B cell (primary cell): ENCODE data around the gene ADSS1. TPM values are rescaled to one million over a fixed set of nuclear protein-coding genes. Genes with fewer than 3 reads are reported as not detected.

Experiments
- ATAC-seq: fragments of 200-7000 bp; cut with Tn5 transposase; one replicate; pipeline ENCODE4 v1.10.0; 2021; ENCODE audit warnings: low read depth, mild to moderate bottlenecking, moderate number of reproducible peaks, moderate library complexity
- CTCF ChIA-PET: fragments of 350-600 bp; sonication (Branson Sonifier 250); formaldehyde crosslinking; loops from one replicate; lab custom pipeline; 2021; ENCODE audit warnings: antibody characterized with exemption, inconsistent platforms; lab: Charles Lee
- POLR2A ChIA-PET: fragments of 350-600 bp; sonication (Branson Sonifier 250); formaldehyde crosslinking; loops from one replicate; lab custom pipeline; 2021; ENCODE audit warnings: antibody characterized with exemption; lab: Charles Lee
- DNase-seq: peaks from one replicate; pipeline ENCODE4 v3.0.0; 2013
- H2AFZ ChIP-seq: 2 replicates; pipeline ENCODE4 v1.6.1; 2012; ENCODE audit warnings: mild to moderate bottlenecking, low read depth, low read length; ENCODE audit not compliant: insufficient read depth, poor library complexity, severe bottlenecking
- H3K27ac ChIP-seq, 2 donors: 1 replicate in 1 of 2; 2 replicates in 1 of 2; pipeline ENCODE4 v1.5.1; 2012 to 2013; ENCODE audit warnings: low read length in 2 of 2, mild to moderate bottlenecking in 2 of 2, moderate library complexity in 1 of 2
- H3K27me3 ChIP-seq, 4 experiments: fragments of 200-600 bp in 1 of 4; sonication (generic) in 1 of 4; replicated peaks in 1 of 4; 1 replicate in 2 of 4; 2 replicates in 2 of 4; pipeline versions ENCODE4 v1.6.1 to v1.7.0; 2013 to 2016; ENCODE audit warnings: low read length in 3 of 4, mild to moderate bottlenecking in 2 of 4, mixed read lengths in 1 of 4, moderate library complexity in 1 of 4; ENCODE audit not compliant: insufficient read depth in 4 of 4, control insufficient read depth in 3 of 4; ENCODE audit errors: control extremely low read depth in 1 of 4
- H3K36me3 ChIP-seq, 2 experiments: replicated peaks in 1 of 2; 1 replicate in 1 of 2; 2 replicates in 1 of 2; pipeline versions ENCODE4 v1.6.1 to v1.7.1; 2013; ENCODE audit warnings: low read length in 1 of 2; ENCODE audit not compliant: insufficient read depth in 2 of 2, control insufficient read depth in 1 of 2; ENCODE audit errors: control extremely low read depth in 1 of 2, extremely low read depth in 1 of 2
- H3K4me1 ChIP-seq, 2 donors: fragments of 200-600 bp in 1 of 2; sonication (generic) in 1 of 2; 1 replicate in 1 of 2; 2 replicates in 1 of 2; pipeline versions ENCODE4 v1.5.1 to v1.6.1; 2013 to 2017; ENCODE audit warnings: low read length in 2 of 2; ENCODE audit not compliant: control insufficient read depth in 2 of 2, insufficient read depth in 2 of 2
- H3K4me2 ChIP-seq: replicated peaks from 2 replicates; pipeline ENCODE3; 2012; ENCODE audit warnings: mild to moderate bottlenecking, low read depth, low read length; ENCODE audit not compliant: poor library complexity, severe bottlenecking
- H3K4me3 ChIP-seq, 5 experiments: fragments of 200-600 bp in 1 of 5; sonication (generic) in 1 of 5; 1 replicate in 3 of 5; 2 replicates in 2 of 5; pipeline versions ENCODE4 v1.5.1 to v1.7.0; 2011 to 2016; ENCODE audit warnings: low read length in 4 of 5, mild to moderate bottlenecking in 4 of 5, low read depth in 2 of 5, control low read depth in 1 of 5, moderate library complexity in 1 of 5; ENCODE audit not compliant: insufficient read depth in 1 of 5; ENCODE audit errors: control extremely low read depth in 1 of 5, extremely low read depth in 1 of 5
- H3K79me2 ChIP-seq: fragments of 200-600 bp; sonication (generic); one replicate; pipeline ENCODE4 v1.6.0; 2016; ENCODE audit warnings: low read length; ENCODE audit not compliant: control insufficient read depth, insufficient read depth
- H3K9ac ChIP-seq: fragments of 200-600 bp; sonication (generic); 2 replicates; pipeline ENCODE4 v1.6.1; 2017; ENCODE audit warnings: mild to moderate bottlenecking, low read length, moderate library complexity
- H3K9me3 ChIP-seq, 3 donors: one replicate each; pipeline versions ENCODE4 v1.6.1 to v1.7.1; 2013; ENCODE audit warnings: low read length in 2 of 3; ENCODE audit not compliant: control insufficient read depth in 2 of 3, insufficient read depth in 1 of 3; ENCODE audit errors: control extremely low read depth in 1 of 3
- H4K20me1 ChIP-seq: 2 replicates; pipeline ENCODE4 v1.6.0; 2012; ENCODE audit warnings: mild to moderate bottlenecking, low read length; ENCODE audit not compliant: insufficient read depth, control insufficient read depth, poor library complexity, severe bottlenecking
- H3K27ac Mint-ChIP-seq: one replicate; pipeline ENCODE4 v1.8.0; 2021; ENCODE audit warnings: mixed read lengths
- H3K27me3 Mint-ChIP-seq: one replicate; pipeline ENCODE4 v1.8.0; 2021; ENCODE audit warnings: mixed read lengths
- H3K4me1 Mint-ChIP-seq: one replicate; pipeline ENCODE4 v1.8.0; 2021; ENCODE audit warnings: mixed read lengths
- H3K4me3 Mint-ChIP-seq: one replicate; pipeline ENCODE4 v1.8.0; 2021; ENCODE audit warnings: mixed read lengths
- H3K9me3 Mint-ChIP-seq: one replicate; pipeline ENCODE4 v1.8.0; 2022; ENCODE audit warnings: mixed read lengths; ENCODE audit not compliant: insufficient read depth
- CTCF ChIP-seq: fragments of 200-600 bp; IDR thresholded peaks from one replicate; pipeline ENCODE4 v1.8.0; 2022; ENCODE audit warnings: antibody characterized with exemption, mild to moderate bottlenecking
- EZH2 ChIP-seq: IDR thresholded peaks from 2 replicates; pipeline ENCODE4 v1.6.1; 2012; ENCODE audit warnings: borderline replicate concordance, low read depth, mild to moderate bottlenecking, moderate library complexity, low read length; ENCODE audit not compliant: insufficient read depth, poor library complexity, severe bottlenecking
- WGBS: methylation state at CpG from one replicate; pipeline ENCODE4 v1.1.5; 2013; ENCODE audit warnings: missing lambda C conversion rate; ENCODE audit not compliant: insufficient coverage; 5-methylcytosine and 5-hydroxymethylcytosine counted together
- intact Hi-C: fragments of 100-400 bp; cut with micrococcal nuclease; formaldehyde crosslinking; loops from one replicate; pipeline ENCODE4 v1.10.0; 2022
- polyA plus RNA-seq: library from polyadenylated mRNA; depleted of rRNA; stranded (reverse); fragments of >200 nt; gene quantifications from 2 replicates; pipeline ENCODE4 v1.2.3, GENCODE V29; 2012
- total RNA-seq, 2 donors: library from RNA; stranded (reverse); fragments of 120-200 nt in 1 of 2; gene quantifications; 1 replicate in 1 of 2; 2 replicates in 1 of 2; pipeline versions ENCODE4 v1.2.3 to v1.2.4, GENCODE V29; 2013 to 2022

Gene ADSS1
- total and polyA plus RNA-seq, 2 donors (not counting 1 experiment from before 2014, with no cell fraction given) = 0.33 to 1.7 TPM

DNA sequence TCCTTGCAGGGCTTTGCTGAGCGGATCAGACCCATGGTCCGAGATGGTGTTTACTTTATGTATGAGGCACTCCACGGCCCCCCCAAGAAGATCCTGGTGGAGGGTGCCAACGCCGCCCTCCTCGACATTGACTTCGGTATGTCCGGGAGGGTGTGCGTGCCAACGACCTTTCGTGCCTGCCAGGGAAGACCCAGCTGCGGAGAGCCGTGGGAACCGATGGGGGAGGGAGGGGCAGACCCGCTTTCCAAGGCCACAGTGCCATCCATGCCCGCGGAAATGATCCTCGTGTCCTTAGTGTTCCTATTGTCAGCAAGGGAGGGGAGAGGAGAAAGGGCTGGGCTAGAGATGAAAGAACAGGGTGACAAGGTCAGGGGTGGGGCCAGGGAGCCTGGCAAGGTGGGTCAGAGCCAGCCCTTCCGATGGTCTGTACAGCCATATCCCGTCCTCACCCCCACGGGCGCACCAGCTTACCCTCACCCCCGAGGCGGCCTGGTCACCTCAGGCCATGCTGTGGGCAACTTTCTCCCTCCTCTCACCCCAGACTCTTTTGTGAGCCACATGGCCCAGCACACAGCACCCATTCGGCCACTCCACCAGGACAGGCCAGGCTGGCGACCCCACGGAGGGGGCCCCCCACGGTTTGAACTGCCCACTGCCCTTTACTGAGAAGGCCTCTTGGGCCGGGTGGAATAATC, 17.2 kb downstream of the ADSS1 start:
- H3K4me1 ChIP-seq = no peaks in the 10 kb centered on the region
- intact Hi-C loops = no loop called here
- no peak overlapping the region for H3K9ac ChIP-seq
- CTCF ChIA-PET = no interaction called here
- no peak overlapping the region for H3K27ac ChIP-seq
- Mint-ChIP-seq H3K27me3 (no peaks in the 10 kb centered on the region), H3K27ac (no peak overlapping the region), H3K4me3 (no peak overlapping the region), H3K9me3 (no peaks in the 10 kb centered on the region), H3K4me1 (no peaks in the 10 kb centered on the region)
- no peak overlapping the region for H3K4me2 ChIP-seq
- no peaks in the 10 kb centered on the region for H4K20me1 ChIP-seq
- POLR2A ChIA-PET = no interaction called here
- TF ChIP-seq EZH2 = no peak
- TF ChIP-seq CTCF = no peak
- no peak for DNase-seq
- 89% methylated on average over 29 of the region's 29 CpGs for WGBS
- H2AFZ ChIP-seq = no peak overlapping the region
- no peak overlapping the region for H3K4me3 ChIP-seq
- H3K36me3 ChIP-seq = no peaks in the 10 kb centered on the region
- H3K79me2 ChIP-seq = no peaks in the 10 kb centered on the region
- no peaks in the 10 kb centered on the region for H3K27me3 ChIP-seq
- no peaks in the 10 kb centered on the region for H3K9me3 ChIP-seq
- no peak for ATAC-seq

DNA sequence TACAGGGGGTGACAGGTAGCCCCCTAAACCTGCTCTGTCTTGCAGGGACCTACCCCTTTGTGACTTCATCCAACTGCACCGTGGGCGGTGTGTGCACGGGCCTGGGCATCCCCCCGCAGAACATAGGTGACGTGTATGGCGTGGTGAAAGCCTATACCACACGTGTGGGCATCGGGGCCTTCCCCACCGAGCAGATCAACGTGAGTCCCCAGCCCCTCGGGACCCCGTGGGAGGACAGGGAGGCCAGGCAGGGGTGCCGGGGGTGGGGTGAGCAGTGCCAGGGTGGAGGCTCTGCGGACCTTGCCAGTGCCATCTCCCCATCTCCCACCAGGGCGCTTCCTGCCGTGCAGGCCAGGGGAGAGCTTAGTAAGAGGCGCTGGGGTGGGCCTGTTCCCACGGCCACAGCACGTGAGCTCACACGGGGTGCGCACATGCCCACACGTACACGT, 17.8 kb downstream of the ADSS1 start:
- no peaks in the 10 kb centered on the region for H3K4me1 Mint-ChIP-seq
- no peak overlapping the region for H3K4me3 Mint-ChIP-seq
- H3K27me3 Mint-ChIP-seq = no peaks in the 10 kb centered on the region
- TF ChIP-seq CTCF = no peak
- H3K36me3 ChIP-seq = no peaks in the 10 kb centered on the region
- no peaks in the 10 kb centered on the region for H3K79me2 ChIP-seq
- no peak overlapping the region for H3K27ac ChIP-seq
- H3K4me3 ChIP-seq = no peak overlapping the region
- DNase-seq = no peak
- no peak overlapping the region for H3K9ac ChIP-seq
- H3K9me3 Mint-ChIP-seq = no peaks in the 10 kb centered on the region
- H3K27me3 ChIP-seq = no peaks in the 10 kb centered on the region
- WGBS = 73% methylated on average over 23 of the region's 23 CpGs
- intact Hi-C loops = no loop called here
- no peak for ATAC-seq
- H3K4me2 ChIP-seq = no peak overlapping the region
- no peaks in the 10 kb centered on the region for H3K4me1 ChIP-seq
- no peak overlapping the region for H3K27ac Mint-ChIP-seq
- no peaks in the 10 kb centered on the region for H3K9me3 ChIP-seq
- ChIA-PET POLR2A (no interaction called here), CTCF (no interaction called here)
- H4K20me1 ChIP-seq = no peaks in the 10 kb centered on the region
- no peak overlapping the region for H2AFZ ChIP-seq
